Aorta (tissue), 5 donors: Measurements from ENCODE around the gene HOXD10. TPM values are rescaled to one million over a fixed set of nuclear protein-coding genes. Genes with fewer than 3 reads are reported as not detected.
A peak's percentile ranks its signal among the peaks of the same experiment; 100 is the strongest.

Experiments
- ATAC-seq: fragments of 200-7000 bp; cut with Tn5 transposase; one replicate; pipeline ENCODE4 v1.9.1; 2022; ENCODE audit warnings: moderate library complexity; ENCODE audit not compliant: low FRiP score
- DNase-seq, 2 donors: peaks; one replicate each; pipeline ENCODE4 v3.0.0-alpha.2; 2020
- H3K27ac ChIP-seq, 2 donors: one replicate each; pipeline ENCODE4 v1.5.1; 2013; ENCODE audit warnings: low read length in 2 of 2, mild to moderate bottlenecking in 2 of 2, moderate library complexity in 2 of 2, control low read depth in 1 of 2, inconsistent platforms in 1 of 2, low read depth in 1 of 2
- H3K27me3 ChIP-seq, 2 donors: one replicate each; pipeline ENCODE4 v1.6.1; 2013; ENCODE audit warnings: control low read depth in 1 of 2, low read length in 1 of 2, mild to moderate bottlenecking in 1 of 2, moderate library complexity in 1 of 2; ENCODE audit not compliant: insufficient read depth in 2 of 2, control insufficient read depth in 1 of 2
- H3K36me3 ChIP-seq, 2 donors: one replicate each; pipeline ENCODE4 v1.6.1; 2013; ENCODE audit warnings: control low read depth in 1 of 2, low read length in 1 of 2, mild to moderate bottlenecking in 1 of 2; ENCODE audit not compliant: insufficient read depth in 2 of 2, control insufficient read depth in 1 of 2
- H3K4me1 ChIP-seq, 2 donors: one replicate each; pipeline ENCODE4 v1.6.1; 2013; ENCODE audit warnings: low read length in 2 of 2, control low read depth in 1 of 2, mild to moderate bottlenecking in 1 of 2, moderate library complexity in 1 of 2; ENCODE audit not compliant: insufficient read depth in 2 of 2, control insufficient read depth in 1 of 2
- H3K4me3 ChIP-seq, 2 donors: one replicate each; pipeline ENCODE4 v1.5.1; 2013; ENCODE audit warnings: low read length in 2 of 2, control low read depth in 1 of 2, mild to moderate bottlenecking in 1 of 2
- H3K9me3 ChIP-seq: one replicate; pipeline ENCODE4 v1.6.1; 2013; ENCODE audit warnings: mild to moderate bottlenecking, low read length; ENCODE audit not compliant: control insufficient read depth
- WGBS, 2 donors: extraction: QIAGEN DNeasy Blood & Tissue Kit; methylation state at CpG; one replicate each; pipeline ENCODE4 v1.1.7; 2013; 5-methylcytosine and 5-hydroxymethylcytosine counted together
- intact Hi-C, 2 donors: fragments of 100-400 bp; cut with DNase I; formaldehyde crosslinking; loops; one replicate each; pipeline versions ENCODE4 v1.14.2 to v1.15.0; 2022
- polyA plus RNA-seq, 2 donors: library from polyadenylated mRNA; stranded (reverse); fragments of 200-250 nt; gene quantifications; one replicate each; pipeline ENCODE4 v1.2.3, GENCODE V29; 2013
- total RNA-seq, 2 donors: library from RNA; stranded (reverse); fragmentation: NEBNext Ultra II Directional; extraction: Animal tissue kit (Norgen Biotek cat#: 25700); gene quantifications; one replicate each; pipeline ENCODE4 v1.2.1, GENCODE V29; 2021
- donor health status: healthy with polysubstance abuse.
- donor health status: Bipolar disorder and iron deficiency.
- donor health status: DM: no; HTN: no; CAD: no.
- donor health status: DM: no; HTN: no; CAD: no.
- donor health status: DM: yes; HTN: yes; CAD: no.

Gene HOXD10
- total and polyA plus RNA-seq, 4 donors = 1.4 TPM; not detected in 3

- peaks cover 0 to 7% of the 10 kb centered on the region in 2 donors for H3K27me3 ChIP-seq
- H3K9me3 ChIP-seq = no peaks in the 10 kb centered on the region
- 60 to 62% methylated on average over 7 of the region's 7 CpGs for WGBS, 2 donors
- intact Hi-C loops = no loop called here
- H3K4me3 ChIP-seq = no peak overlapping the region
- H3K36me3 ChIP-seq = no peaks in the 10 kb centered on the region
- ATAC-seq (no peak), DNase-seq (no peak)
- H3K27ac ChIP-seq = no peak overlapping the region
- no peaks in the 10 kb centered on the region for H3K4me1 ChIP-seq
Measured at GRCh38 chr2:176102309-176102866, 14.2 kb upstream of the HOXD10 start.

- no peak overlapping the region for H3K4me3 ChIP-seq
- DNase-seq = no peak
- H3K4me1 ChIP-seq = no peaks in the 10 kb centered on the region
- peaks cover 0 to 7% of the 10 kb centered on the region in 2 donors for H3K27me3 ChIP-seq
- H3K27ac ChIP-seq = no peak overlapping the region
- H3K36me3 ChIP-seq = no peaks in the 10 kb centered on the region
- 73 to 76% methylated on average over 7 of the region's 7 CpGs for WGBS, 2 donors
- intact Hi-C loops = no loop called here
- no peak for ATAC-seq
- H3K9me3 ChIP-seq = no peaks in the 10 kb centered on the region
Measured at GRCh38 chr2:176103194-176103593, 13.4 kb upstream of the HOXD10 start.

- DNase-seq (peak in 1 of 2 donors; percentile 17), ATAC-seq (no peak)
- intact Hi-C loops = no loop called here
- no peak overlapping the region for H3K4me3 ChIP-seq
- H3K36me3 ChIP-seq = no peaks in the 10 kb centered on the region
- peaks cover 0 to 7% of the 10 kb centered on the region in 2 donors for H3K27me3 ChIP-seq
- H3K4me1 ChIP-seq = no peaks in the 10 kb centered on the region
- H3K9me3 ChIP-seq = no peaks in the 10 kb centered on the region
- 20 to 22% methylated on average over 17 of the region's 17 CpGs for WGBS, 2 donors
- no peak overlapping the region for H3K27ac ChIP-seq
Measured at GRCh38 chr2:176103742-176104315, 12.7 kb upstream of the HOXD10 start.

- H3K4me3 ChIP-seq = no peak overlapping the region
- intact Hi-C loops = no loop called here
- 5 to 6% methylated on average over 54 to 56 of the region's 56 CpGs for WGBS, 2 donors
- DNase-seq = peak in 1 of 2 donors; percentile 35
- H3K4me1 ChIP-seq = no peaks in the 10 kb centered on the region
- H3K36me3 ChIP-seq = no peaks in the 10 kb centered on the region
- H3K9me3 ChIP-seq = no peaks in the 10 kb centered on the region
- no peak overlapping the region for H3K27ac ChIP-seq
- peaks cover 0 to 7% of the 10 kb centered on the region in 2 donors for H3K27me3 ChIP-seq
- ATAC-seq = peak; percentile 22
Measured at GRCh38 chr2:176104316-176105077, 12.1 kb upstream of the HOXD10 start.

GRCh38 chr2:176105078-176105729 lies 11.4 kb upstream of the HOXD10 start:
- Histone ChIP-seq H3K27me3 (peaks cover 0 to 7% of the 10 kb centered on the region in 2 donors), H3K36me3 (no peaks in the 10 kb centered on the region), H3K9me3 (no peaks in the 10 kb centered on the region), H3K4me3 (no peak overlapping the region), H3K4me1 (no peaks in the 10 kb centered on the region), H3K27ac (no peak overlapping the region)
- peak in 1 of 2 donors; percentile 43 for DNase-seq
- intact Hi-C loops = no loop called here
- WGBS, 2 donors = 11 to 13% methylated on average over 25 of the region's 25 CpGs
- no peak for ATAC-seq

GRCh38 chr2:176105730-176106580 lies 10.6 kb upstream of the HOXD10 start:
- intact Hi-C loops = no loop called here
- DNase-seq (peak in 1 of 2 donors; percentile 24), ATAC-seq (peak; percentile 3)
- H3K9me3 ChIP-seq = no peaks in the 10 kb centered on the region
- no peak overlapping the region for H3K4me3 ChIP-seq
- no peaks in the 10 kb centered on the region for H3K36me3 ChIP-seq
- peaks cover 0 to 7% of the 10 kb centered on the region in 2 donors for H3K27me3 ChIP-seq
- WGBS, 2 donors = 21 to 24% methylated on average over 25 of the region's 25 CpGs
- no peaks in the 10 kb centered on the region for H3K4me1 ChIP-seq
- no peak overlapping the region for H3K27ac ChIP-seq

GRCh38 chr2:176106581-176107539 lies 9.7 kb upstream of the HOXD10 start, which contains the start of gene HOXD11:
TSS of gene HOXD11 (plus strand) at chr2:176107280. CDS start at chr2:176107356, 76 bp downstream.
- ATAC-seq (no peak), DNase-seq (peak; percentile 30 to 83)
- Histone ChIP-seq H3K4me3 (peak within 1 kb of the TSS in 1 of 2 donors; percentile 25), H3K27ac (no peak within 1 kb of the TSS), H3K4me1 (no peaks in the 10 kb centered on the region), H3K36me3 (no peaks in the 10 kb centered on the region), H3K27me3 (peaks cover 0 to 7% of the 10 kb centered on the region in 2 donors), H3K9me3 (no peaks in the 10 kb centered on the region)
- 3% methylated on average over 80 to 85 of the region's 85 CpGs for WGBS, 2 donors
- intact Hi-C loops = no loop called here
